HCT116 (cell line): ENCODE results near the gene FBRS. TPM values are rescaled to one million over a fixed set of nuclear protein-coding genes. Genes with fewer than 3 reads are reported as not detected.
A peak's percentile ranks its signal among the peaks of the same experiment; 100 is the strongest.

Experiments used
- ATAC-seq: fragments of 200-7000 bp; cut with Tn5 transposase; 2 replicates; pipeline ENCODE4 v1.9.1; 2020; ENCODE audit warnings: mild to moderate bottlenecking, moderate library complexity
- BruUV-seq: library from RNA; stranded (reverse); fragments of 400-500 nt; replicated peaks from 2 replicates; lab custom pipeline; 2021; lab: Mats Ljungman, UMichigan
- CTCF ChIA-PET: fragments of 300-600 bp; sonication (Branson Sonifier 250); formaldehyde crosslinking; loops from one replicate; lab custom pipeline; 2021; ENCODE audit warnings: antibody characterized with exemption; lab: Charles Lee
- POLR2A ChIA-PET: fragments of 300-600, 350-600 bp; sonication (Branson Sonifier 250); formaldehyde crosslinking; loops from one replicate; lab custom pipeline; 2021; ENCODE audit warnings: antibody characterized with exemption; lab: Charles Lee
- RAD21 ChIA-PET, 2 experiments: fragments of 300-600 bp; sonication (Branson Sonifier 250); formaldehyde crosslinking; loops; one replicate each; lab custom pipeline; 2023; ENCODE audit warnings: low total read pairs in 2 of 2; ENCODE audit not compliant: uncharacterized antibody in 2 of 2, unreplicated experiment in 2 of 2, low non-redundant PET in 1 of 2; lab: Charles Lee
- DNase-seq: peaks from one replicate; pipeline ENCODE4 v3.0.0-alpha.2; 2010; ENCODE audit warnings: low read depth, low spot score
- H2AFZ ChIP-seq: fragments of 200-600 bp; shearing (Covaris generic), sonication (generic); 2 replicates; pipeline ENCODE4 v1.6.1; 2017; ENCODE audit warnings: low read depth, mixed run types, mixed read lengths, antibody characterized with exemption, low read length; ENCODE audit not compliant: poor library complexity, severe bottlenecking
- H3K27ac ChIP-seq: 2 replicates; pipeline ENCODE4 v1.5.1; 2012; ENCODE audit warnings: low read depth, low read length
- H3K27me3 ChIP-seq: fragments of 200-600 bp; sonication (generic); 2 replicates; pipeline ENCODE4 v1.6.1; 2016; ENCODE audit warnings: mixed run types, low read length, mixed read lengths; ENCODE audit not compliant: insufficient read depth
- H3K36me3 ChIP-seq, 2 experiments: fragments of 200-500 bp in 1 of 2; fragments of 200-600 bp in 1 of 2; sonication (Bioruptor generic) in 1 of 2; sonication (generic) in 1 of 2; 2 replicates each; pipeline versions ENCODE4 v1.5.1 to v1.6.1; 2014 to 2016; ENCODE audit warnings: low read length in 2 of 2, inconsistent platforms in 1 of 2, mixed read lengths in 1 of 2, mixed run types in 1 of 2; ENCODE audit not compliant: insufficient read depth in 2 of 2, control insufficient read depth in 1 of 2
- H3K4me1 ChIP-seq, 2 experiments: fragments of 200-600 bp in 1 of 2; sonication (generic) in 1 of 2; 2 replicates each; pipeline versions ENCODE4 v1.5.1 to v1.6.1; 2012 to 2017; ENCODE audit warnings: low read length in 2 of 2, inconsistent platforms in 1 of 2, mild to moderate bottlenecking in 1 of 2, mixed read lengths in 1 of 2, mixed run types in 1 of 2, moderate library complexity in 1 of 2; ENCODE audit not compliant: insufficient read depth in 2 of 2, control insufficient read depth in 1 of 2
- H3K4me2 ChIP-seq: fragments of 200-600 bp; sonication (generic); 2 replicates; pipeline ENCODE4 v1.6.1; 2017; ENCODE audit warnings: mixed run types, low read length, mixed read lengths
- H3K4me3 ChIP-seq, 2 experiments: fragments of 200-600 bp in 1 of 2; sonication (generic) in 1 of 2; replicated peaks in 1 of 2; 2 replicates each; pipeline ENCODE4 v1.5.1; 2011 to 2016; ENCODE audit warnings: low read length in 2 of 2, control low read depth in 1 of 2, low read depth in 1 of 2, mild to moderate bottlenecking in 1 of 2, mixed read lengths in 1 of 2, mixed run types in 1 of 2
- H3K79me2 ChIP-seq: fragments of 200-600 bp; sonication (generic); 2 replicates; pipeline ENCODE4 v1.6.1; 2017; ENCODE audit warnings: mild to moderate bottlenecking, mixed run types, low read length, moderate library complexity, mixed read lengths; ENCODE audit not compliant: insufficient read depth
- H3K9ac ChIP-seq: fragments of 200-600 bp; sonication (generic); 2 replicates; pipeline ENCODE4 v1.6.1; 2016; ENCODE audit warnings: low read length, mixed read lengths
- H3K9me2 ChIP-seq: fragments of 200-600 bp; sonication (generic), shearing (Covaris generic); 2 replicates; pipeline ENCODE4 v1.6.1; 2017; ENCODE audit warnings: mixed run types, mild to moderate bottlenecking, moderate library complexity; ENCODE audit not compliant: insufficient read depth
- H3K9me3 ChIP-seq, 2 experiments: fragments of 200-500 bp in 1 of 2; fragments of 200-600 bp in 1 of 2; sonication (Bioruptor generic) in 1 of 2; sonication (generic) in 1 of 2; 2 replicates each; pipeline ENCODE4 v1.6.1; 2014 to 2017; ENCODE audit warnings: low read length in 2 of 2, mixed read lengths in 2 of 2, inconsistent platforms in 1 of 2, low read depth in 1 of 2, mild to moderate bottlenecking in 1 of 2, mixed run types in 1 of 2, moderate library complexity in 1 of 2; ENCODE audit not compliant: control insufficient read depth in 1 of 2, insufficient read depth in 1 of 2
- H4K20me1 ChIP-seq: fragments of 200-600 bp; sonication (generic), shearing (Covaris generic); 2 replicates; pipeline ENCODE4 v1.6.1; 2017; ENCODE audit warnings: mixed run types, mild to moderate bottlenecking, moderate library complexity; ENCODE audit not compliant: insufficient read depth
- ATF3 ChIP-seq: IDR thresholded peaks from 2 replicates; pipeline ENCODE4 v1.6.1; 2012
- CTCF ChIP-seq, 3 experiments: fragments of 200-600 bp in 1 of 3; sonication (generic) in 1 of 3; IDR thresholded peaks in 2 of 3; conservative IDR thresholded peaks in 1 of 3; 2 replicates each; pipeline ENCODE4 v1.5.1; 2012 to 2017; ENCODE audit warnings: low read depth in 2 of 3, low read length in 2 of 3, antibody characterized with exemption in 1 of 3, borderline replicate concordance in 1 of 3, control low read depth in 1 of 3, mild to moderate bottlenecking in 1 of 3, mixed read lengths in 1 of 3, mixed run types in 1 of 3, moderate library complexity in 1 of 3; ENCODE audit not compliant: insufficient read depth in 1 of 3
- EGR1 ChIP-seq: IDR thresholded peaks from 2 replicates; pipeline ENCODE4 v1.6.1; 2012; ENCODE audit warnings: low read depth
- ELF1 ChIP-seq: IDR thresholded peaks from 2 replicates; pipeline ENCODE4 v1.6.1; 2012; ENCODE audit warnings: low read depth, borderline replicate concordance
- EZH2 ChIP-seq: fragments of 200-600 bp; sonication (generic); IDR thresholded peaks from 2 replicates; pipeline ENCODE4 v1.6.1; 2017; ENCODE audit warnings: antibody characterized with exemption, mixed run types
- EZH2phosphoT487 ChIP-seq: fragments of 200-600 bp; IDR thresholded peaks from 2 replicates; pipeline ENCODE4 v1.6.1; 2018; ENCODE audit warnings: antibody characterized with exemption, borderline replicate concordance
- MAX ChIP-seq: IDR thresholded peaks from 2 replicates; pipeline ENCODE4 v1.6.1; 2012
- POLR2A ChIP-seq: IDR thresholded peaks from 2 replicates; pipeline ENCODE4 v1.7.0; 2011; ENCODE audit warnings: borderline replicate concordance; ENCODE audit not compliant: insufficient read depth, insufficient read length; ENCODE audit errors: extremely low read depth
- POLR2AphosphoS5 ChIP-seq: IDR thresholded peaks from 2 replicates; pipeline ENCODE4 v1.6.1; 2011; ENCODE audit warnings: mild to moderate bottlenecking, low read depth, low read length, moderate library complexity
- RAD21 ChIP-seq: IDR thresholded peaks from 2 replicates; pipeline ENCODE4 v1.6.1; 2012; ENCODE audit warnings: low read depth, mild to moderate bottlenecking
- SIN3A ChIP-seq: IDR thresholded peaks from 2 replicates; pipeline ENCODE4 v1.6.1; 2012; ENCODE audit warnings: low read depth
- YY1 ChIP-seq: IDR thresholded peaks from 2 replicates; pipeline ENCODE4 v1.6.1; 2011; ENCODE audit warnings: low read length, low read depth, moderate library complexity, mild to moderate bottlenecking; ENCODE audit not compliant: insufficient replicate concordance; ENCODE audit errors: extremely low read depth
- ZBTB33 ChIP-seq: IDR thresholded peaks from 2 replicates; pipeline ENCODE4 v1.6.1; 2011; ENCODE audit warnings: mild to moderate bottlenecking, low read length, moderate library complexity; ENCODE audit not compliant: insufficient replicate concordance; ENCODE audit errors: extremely low read depth
- ZFX ChIP-seq: fragments of 450-650 bp; IDR thresholded peaks from 2 replicates; pipeline ENCODE4 v1.6.1; 2017
- ZNF274 ChIP-seq: fragments of 200-500 bp; sonication (Bioruptor generic); IDR thresholded peaks from 2 replicates; pipeline ENCODE4 v1.6.1; 2014; ENCODE audit warnings: mild to moderate bottlenecking, low read depth, low read length, inconsistent platforms
- intact Hi-C: fragments of 100-400 bp; cut with micrococcal nuclease; formaldehyde crosslinking; loops from 2 replicates; pipeline ENCODE4 v1.10.0; 2022
- total RNA-seq: library from RNA; stranded (reverse); gene quantifications from one replicate; pipeline ENCODE4 v1.2.1, GENCODE V29; 2021; ENCODE audit not compliant: unreplicated experiment

FBRS gene
- total RNA-seq, 1 experiment from 2014 or later: 65.3 TPM

- no peak for TF ChIP-seq ZBTB33
- TF ChIP-seq ZNF274: no peak
- TF ChIP-seq ZFX: peak; percentile 71
- no peak for TF ChIP-seq EZH2
Measured at GRCh38 chr16:30698139-30698815, 40.0 kb downstream of the FBRS start (continued).

GRCh38 chr16:30698816-30699614 lies 40.8 kb downstream of the FBRS start, which contains the start of gene SRCAP:
TSS of gene SRCAP (plus strand) at chr16:30699171. CDS start at chr16:30700825, 1,654 bp downstream.
- POLR2A ChIA-PET: no interaction called here
- Histone ChIP-seq H3K27me3 (no peaks in the 10 kb centered on the region), H4K20me1 (no peaks in the 10 kb centered on the region), H3K9ac (peak within 1 kb of the TSS; percentile 100), H3K9me2 (no peaks in the 10 kb centered on the region), H3K36me3 (peaks cover 14 to 31% of the 10 kb centered on the region in 2 experiments), H3K79me2 (peaks cover 45% of the 10 kb centered on the region), H2AFZ (no peak within 1 kb of the TSS), H3K9me3 (no peaks in the 10 kb centered on the region), H3K4me3 (peak within 1 kb of the TSS; percentile 94 to 95), H3K27ac (peak within 1 kb of the TSS; percentile 100), H3K4me2 (peak within 1 kb of the TSS; percentile 94), H3K4me1 (peaks cover 11 to 22% of the 10 kb centered on the region in 2 experiments)
- CTCF ChIA-PET: no interaction called here
- intact Hi-C loops: loop anchor here (1.0 to 2.0 kb wide), 3 partner anchors 40 to 223 kb away; partner anchors contain the start of gene FBRS
- DNase-seq (peak; percentile 64), ATAC-seq (peak; percentile 58)
- TSS peak; percentile 64 for BruUV-seq
- RAD21 ChIA-PET: no interaction called here
- peak; percentile 67 for TF ChIP-seq POLR2AphosphoS5
- no peak for TF ChIP-seq CTCF (IDR thresholded peaks at IDR 0.05 in 2 of 3, conservative IDR thresholded peaks at IDR 0.05 in 1 of 3; ENCODE audit: borderline replicate concordance in 1 of 3, insufficient read depth in 1 of 3, low read depth in 2 of 3, low read length in 2 of 3)
- TF ChIP-seq ZFX: peak; percentile 25; the same call in 1 of the 2 replicates
- no peak for TF ChIP-seq ATF3
- TF ChIP-seq ELF1: no peak; the same call in 1 of the 2 replicates
- no peak for TF ChIP-seq RAD21
- peak; percentile 43 for TF ChIP-seq ZBTB33
- TF ChIP-seq MAX: peak; percentile 46; the same call in 1 of the 2 replicates
- TF ChIP-seq EGR1: peak; percentile 36
- no peak for TF ChIP-seq YY1
- peak; percentile 77 for TF ChIP-seq SIN3A
- TF ChIP-seq EZH2phosphoT487: no peak
- TF ChIP-seq POLR2A: peak; percentile 56
